ENCODE results near the gene FAM234A.
"Not testable (repeated sequence)": the region's sequence is repeated elsewhere in the genome, so short reads cannot be mapped to it uniquely, and the experiment has no call there.

Gene FAM234A

GRCh38 chr16:255183-255582, 20.6 kb downstream of the FAM234A start:
- Histone ChIP-seq H3K4me1 (ENCODE audit: control extremely low read depth in 1 of 4, control insufficient read depth in 4 of 4, insufficient read depth in 4 of 4, low read length in 3 of 4) (peaks cover 0 to 31% (median 22%) of the 10 kb centered on the region in 4 experiments), H3K9me3 (ENCODE audit: control extremely low read depth in 1 of 5, control insufficient read depth in 4 of 5, insufficient read depth in 2 of 5, low read depth in 1 of 5, low read length in 4 of 5) (no peaks in the 10 kb centered on the region), H3K27me3 (replicated peaks in 2 of 5; ENCODE audit: control insufficient read depth in 4 of 5, insufficient read depth in 5 of 5, low read length in 4 of 5) (no peaks in the 10 kb centered on the region), H3K4me3 (ENCODE audit: control insufficient read depth in 1 of 7, extremely low read depth in 1 of 7, insufficient read depth in 4 of 7, low read depth in 2 of 7, low read length in 6 of 7) (no peak overlapping the region), H3K36me3 (ENCODE audit: control insufficient read depth in 4 of 4, insufficient read depth in 4 of 4, low read length in 3 of 4) (peaks cover 0 to 41% (median 13%) of the 10 kb centered on the region in 4 experiments), H3K27ac (ENCODE audit: insufficient read depth in 1 of 2, low read depth in 1 of 2, low read length in 2 of 2, poor library complexity in 1 of 2, severe bottlenecking in 2 of 2) (no peak overlapping the region)
- no peak for DNase-seq
- no CpG with 5 or more reads among the region's 6 CpGs for WGBS (ENCODE audit: insufficient coverage)
- CTCF ChIA-PET: interaction anchor here (1.2 to 3.4 kb wide), 2 partner anchors 12 to 20 kb away, joined by 3 to 13 read pairs; partner anchors contain the start of gene FAM234A
- POLR2A ChIA-PET: interaction anchor here (1.1 kb wide), 1 partner anchor 20 kb away, joined by 3 read pairs; the partner anchor contains the start of gene FAM234A

- POLR2A ChIA-PET: interaction anchor here (0.6 kb wide), 1 partner anchor 19 kb away, joined by 3 read pairs; no protein-coding TSS in a partner anchor
- DNase-seq; H3K4me3 ChIP-seq (ENCODE audit: control insufficient read depth in 1 of 7, extremely low read depth in 1 of 7, insufficient read depth in 4 of 7, low read depth in 2 of 7, low read length in 6 of 7); H3K27ac ChIP-seq (ENCODE audit: insufficient read depth in 1 of 2, low read depth in 1 of 2, low read length in 2 of 2, poor library complexity in 1 of 2, severe bottlenecking in 2 of 2); CTCF ChIA-PET; H3K9me3 ChIP-seq (ENCODE audit: control extremely low read depth in 1 of 5, control insufficient read depth in 4 of 5, insufficient read depth in 2 of 5, low read depth in 1 of 5, low read length in 4 of 5); H3K27me3 ChIP-seq (replicated peaks in 2 of 5; ENCODE audit: control insufficient read depth in 4 of 5, insufficient read depth in 5 of 5, low read length in 4 of 5): not testable (repeated sequence)
- Histone ChIP-seq H3K4me1 (ENCODE audit: control extremely low read depth in 1 of 4, control insufficient read depth in 4 of 4, insufficient read depth in 4 of 4, low read length in 3 of 4) (peaks cover 0 to 17% (median 12%) of the 10 kb centered on the region in 4 experiments), H3K36me3 (ENCODE audit: control insufficient read depth in 4 of 4, insufficient read depth in 4 of 4, low read length in 3 of 4) (peaks cover 0 to 61% (median 27%) of the 10 kb centered on the region in 4 experiments)
- WGBS (ENCODE audit: insufficient coverage): 80% methylated on average over 1 of the region's 13 CpGs
Measured at GRCh38 chr16:258091-258490, 23.5 kb downstream of the FAM234A start.

GRCh38 chr16:259226-259625, 24.6 kb downstream of the FAM234A start:
- H3K4me3 ChIP-seq (ENCODE audit: control insufficient read depth in 1 of 7, extremely low read depth in 1 of 7, insufficient read depth in 4 of 7, low read depth in 2 of 7, low read length in 6 of 7): no peak overlapping the region
- H3K27ac ChIP-seq (ENCODE audit: insufficient read depth in 1 of 2, low read depth in 1 of 2, low read length in 2 of 2, poor library complexity in 1 of 2, severe bottlenecking in 2 of 2): no peak overlapping the region
- WGBS (ENCODE audit: insufficient coverage): 60% methylated on average over 3 of the region's 10 CpGs
- ChIA-PET CTCF (no interaction called here), POLR2A (no interaction called here)
- H3K4me1 ChIP-seq (ENCODE audit: control extremely low read depth in 1 of 4, control insufficient read depth in 4 of 4, insufficient read depth in 4 of 4, low read length in 3 of 4): peaks cover 0 to 6% (median 3%) of the 10 kb centered on the region in 4 experiments
- no peaks in the 10 kb centered on the region for H3K27me3 ChIP-seq (replicated peaks in 2 of 5; ENCODE audit: control insufficient read depth in 4 of 5, insufficient read depth in 5 of 5, low read length in 4 of 5)
- peaks cover 0 to 73% (median 31%) of the 10 kb centered on the region in 4 experiments for H3K36me3 ChIP-seq (ENCODE audit: control insufficient read depth in 4 of 4, insufficient read depth in 4 of 4, low read length in 3 of 4)
- no peak for DNase-seq
- no peaks in the 10 kb centered on the region for H3K9me3 ChIP-seq (ENCODE audit: control extremely low read depth in 1 of 5, control insufficient read depth in 4 of 5, insufficient read depth in 2 of 5, low read depth in 1 of 5, low read length in 4 of 5)

- 96% methylated on average over 10 of the region's 13 CpGs for WGBS (ENCODE audit: insufficient coverage)
- POLR2A ChIA-PET: no interaction called here
- no peak overlapping the region for H3K4me3 ChIP-seq (ENCODE audit: control insufficient read depth in 1 of 7, extremely low read depth in 1 of 7, insufficient read depth in 4 of 7, low read depth in 2 of 7, low read length in 6 of 7)
- no peak overlapping the region for H3K27ac ChIP-seq (ENCODE audit: insufficient read depth in 1 of 2, low read depth in 1 of 2, low read length in 2 of 2, poor library complexity in 1 of 2, severe bottlenecking in 2 of 2)
- no peaks in the 10 kb centered on the region for H3K9me3 ChIP-seq (ENCODE audit: control extremely low read depth in 1 of 5, control insufficient read depth in 4 of 5, insufficient read depth in 2 of 5, low read depth in 1 of 5, low read length in 4 of 5)
- no peaks in the 10 kb centered on the region for H3K27me3 ChIP-seq (replicated peaks in 2 of 5; ENCODE audit: control insufficient read depth in 4 of 5, insufficient read depth in 5 of 5, low read length in 4 of 5)
- CTCF ChIA-PET: no interaction called here
- H3K4me1 ChIP-seq (ENCODE audit: control extremely low read depth in 1 of 4, control insufficient read depth in 4 of 4, insufficient read depth in 4 of 4, low read length in 3 of 4): peaks cover 0 to 6% (median 3%) of the 10 kb centered on the region in 4 experiments
- no peak for DNase-seq
- peaks cover 0 to 74% (median 31%) of the 10 kb centered on the region in 4 experiments for H3K36me3 ChIP-seq (ENCODE audit: control insufficient read depth in 4 of 4, insufficient read depth in 4 of 4, low read length in 3 of 4)
Measured at GRCh38 chr16:259814-260253, 25.2 kb downstream of the FAM234A start.

GRCh38 chr16:260326-260725, 25.7 kb downstream of the FAM234A start:
- Histone ChIP-seq H3K27me3 (replicated peaks in 2 of 5; ENCODE audit: control insufficient read depth in 4 of 5, insufficient read depth in 5 of 5, low read length in 4 of 5) (no peaks in the 10 kb centered on the region), H3K27ac (ENCODE audit: insufficient read depth in 1 of 2, low read depth in 1 of 2, low read length in 2 of 2, poor library complexity in 1 of 2, severe bottlenecking in 2 of 2) (no peak overlapping the region), H3K4me1 (ENCODE audit: control extremely low read depth in 1 of 4, control insufficient read depth in 4 of 4, insufficient read depth in 4 of 4, low read length in 3 of 4) (peaks cover 0 to 6% (median 3%) of the 10 kb centered on the region in 4 experiments), H3K36me3 (ENCODE audit: control insufficient read depth in 4 of 4, insufficient read depth in 4 of 4, low read length in 3 of 4) (peaks cover 0 to 74% (median 33%) of the 10 kb centered on the region in 4 experiments), H3K4me3 (ENCODE audit: control insufficient read depth in 1 of 7, extremely low read depth in 1 of 7, insufficient read depth in 4 of 7, low read depth in 2 of 7, low read length in 6 of 7) (no peak overlapping the region), H3K9me3 (ENCODE audit: control extremely low read depth in 1 of 5, control insufficient read depth in 4 of 5, insufficient read depth in 2 of 5, low read depth in 1 of 5, low read length in 4 of 5) (no peaks in the 10 kb centered on the region)
- ChIA-PET POLR2A (no interaction called here), CTCF (no interaction called here)
- WGBS (ENCODE audit: insufficient coverage): 99% methylated on average over 15 of the region's 19 CpGs
- no peak for DNase-seq

- Histone ChIP-seq H3K9me3 (ENCODE audit: control extremely low read depth in 1 of 5, control insufficient read depth in 4 of 5, insufficient read depth in 2 of 5, low read depth in 1 of 5, low read length in 4 of 5) (no peaks in the 10 kb centered on the region), H3K4me1 (ENCODE audit: control extremely low read depth in 1 of 4, control insufficient read depth in 4 of 4, insufficient read depth in 4 of 4, low read length in 3 of 4) (peaks cover 0 to 6% (median 3%) of the 10 kb centered on the region in 4 experiments), H3K4me3 (ENCODE audit: control insufficient read depth in 1 of 7, extremely low read depth in 1 of 7, insufficient read depth in 4 of 7, low read depth in 2 of 7, low read length in 6 of 7) (no peak overlapping the region), H3K27ac (ENCODE audit: insufficient read depth in 1 of 2, low read depth in 1 of 2, low read length in 2 of 2, poor library complexity in 1 of 2, severe bottlenecking in 2 of 2) (no peak overlapping the region), H3K27me3 (replicated peaks in 2 of 5; ENCODE audit: control insufficient read depth in 4 of 5, insufficient read depth in 5 of 5, low read length in 4 of 5) (no peaks in the 10 kb centered on the region), H3K36me3 (ENCODE audit: control insufficient read depth in 4 of 4, insufficient read depth in 4 of 4, low read length in 3 of 4) (peaks cover 0 to 68% (median 33%) of the 10 kb centered on the region in 4 experiments)
- no peak for DNase-seq
- 94% methylated on average over 25 of the region's 28 CpGs for WGBS (ENCODE audit: insufficient coverage)
- POLR2A ChIA-PET: no interaction called here
- CTCF ChIA-PET: no interaction called here
Measured at GRCh38 chr16:261031-261691, 26.5 kb downstream of the FAM234A start.

DNA sequence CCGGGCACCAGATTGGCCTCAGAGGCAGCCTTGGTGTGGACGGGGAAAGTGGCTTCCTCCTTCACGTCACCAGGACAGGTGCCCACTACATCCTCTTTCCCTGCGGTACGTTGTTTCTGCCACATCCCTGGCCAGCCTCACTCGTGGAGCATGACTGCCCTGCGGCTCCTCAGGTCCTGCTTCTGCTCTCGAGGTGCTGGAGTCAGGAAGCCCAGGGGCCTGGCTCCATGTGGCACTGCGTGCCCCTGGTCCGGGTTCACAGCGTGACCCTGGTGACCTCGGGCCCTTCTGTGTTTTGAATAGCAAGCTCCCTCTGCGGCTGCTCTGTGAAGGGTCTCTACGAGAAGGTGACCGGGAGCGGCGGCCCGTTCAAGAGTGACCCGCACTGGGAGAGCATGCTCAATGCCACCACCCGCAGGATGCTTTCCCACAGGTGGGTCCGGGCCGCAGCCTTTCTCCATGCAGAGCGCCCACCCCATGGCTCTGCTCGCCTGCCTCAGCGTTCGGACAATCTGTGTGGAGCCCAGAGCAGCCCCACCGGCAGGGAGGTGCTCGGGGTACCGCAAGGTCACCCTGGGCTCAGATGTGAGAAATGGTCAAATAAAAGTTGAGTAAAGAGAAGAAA, 27.6 kb downstream of the FAM234A start:
- Histone ChIP-seq H3K36me3 (ENCODE audit: control insufficient read depth in 4 of 4, insufficient read depth in 4 of 4, low read length in 3 of 4) (peaks cover 0 to 64% (median 32%) of the 10 kb centered on the region in 4 experiments), H3K27ac (ENCODE audit: insufficient read depth in 1 of 2, low read depth in 1 of 2, low read length in 2 of 2, poor library complexity in 1 of 2, severe bottlenecking in 2 of 2) (no peak overlapping the region), H3K4me1 (ENCODE audit: control extremely low read depth in 1 of 4, control insufficient read depth in 4 of 4, insufficient read depth in 4 of 4, low read length in 3 of 4) (peaks cover 0 to 6% (median 3%) of the 10 kb centered on the region in 4 experiments), H3K9me3 (ENCODE audit: control extremely low read depth in 1 of 5, control insufficient read depth in 4 of 5, insufficient read depth in 2 of 5, low read depth in 1 of 5, low read length in 4 of 5) (no peaks in the 10 kb centered on the region), H3K27me3 (replicated peaks in 2 of 5; ENCODE audit: control insufficient read depth in 4 of 5, insufficient read depth in 5 of 5, low read length in 4 of 5) (no peaks in the 10 kb centered on the region), H3K4me3 (ENCODE audit: control insufficient read depth in 1 of 7, extremely low read depth in 1 of 7, insufficient read depth in 4 of 7, low read depth in 2 of 7, low read length in 6 of 7) (no peak overlapping the region)
- WGBS (ENCODE audit: insufficient coverage): 96% methylated on average over 23 of the region's 29 CpGs
- no peak for DNase-seq
- ChIA-PET CTCF (no interaction called here), POLR2A (no interaction called here)
